ENCODE results near the gene TMEM179. TPM values are rescaled to one million over a fixed set of nuclear protein-coding genes. Genes with fewer than 3 reads are reported as not detected.

TMEM179 gene
- total RNA-seq, 2 donors from 2014 or later = 1.4 to 6.0 TPM

DNA sequence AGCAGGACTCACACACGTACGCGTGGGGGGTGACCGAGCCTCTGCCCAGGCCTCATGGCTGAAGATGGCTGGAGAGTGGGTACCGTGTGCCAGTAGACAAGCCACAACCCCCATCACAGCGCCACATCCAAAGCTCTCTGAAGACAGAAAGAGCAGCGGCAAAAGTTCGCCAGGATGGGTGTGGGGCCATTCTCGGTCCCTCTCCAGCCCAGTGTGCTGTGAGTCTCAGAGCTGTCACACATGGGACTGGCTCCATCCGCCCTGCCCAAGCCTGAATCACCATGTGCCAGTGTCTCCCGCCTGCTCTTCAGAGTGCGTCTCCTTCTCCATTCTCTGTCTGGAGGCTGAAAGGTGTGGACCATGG is 5.7 kb downstream of the TMEM179 start:
- no peak for DNase-seq (ENCODE audit: low spot score)
- 86% methylated on average over 12 of the region's 12 CpGs for WGBS
- Histone ChIP-seq H3K9me3 (no peaks in the 10 kb centered on the region), H3K4me1 (replicated peaks) (no peaks in the 10 kb centered on the region), H3K27ac (no peak overlapping the region), H3K4me3 (no peak overlapping the region), H3K27me3 (replicated peaks; ENCODE audit: insufficient read depth) (peaks cover 13% of the 10 kb centered on the region), H3K36me3 (no peaks in the 10 kb centered on the region)
- intact Hi-C loops (cut with DNase I) = no loop called here
- no peak for TF ChIP-seq POLR2AphosphoS5 (IDR thresholded peaks at IDR 0.05)
- TF ChIP-seq POLR2A (IDR thresholded peaks at IDR 0.05) = no peak
- TF ChIP-seq CTCF (IDR thresholded peaks at IDR 0.05) = no peak

DNA sequence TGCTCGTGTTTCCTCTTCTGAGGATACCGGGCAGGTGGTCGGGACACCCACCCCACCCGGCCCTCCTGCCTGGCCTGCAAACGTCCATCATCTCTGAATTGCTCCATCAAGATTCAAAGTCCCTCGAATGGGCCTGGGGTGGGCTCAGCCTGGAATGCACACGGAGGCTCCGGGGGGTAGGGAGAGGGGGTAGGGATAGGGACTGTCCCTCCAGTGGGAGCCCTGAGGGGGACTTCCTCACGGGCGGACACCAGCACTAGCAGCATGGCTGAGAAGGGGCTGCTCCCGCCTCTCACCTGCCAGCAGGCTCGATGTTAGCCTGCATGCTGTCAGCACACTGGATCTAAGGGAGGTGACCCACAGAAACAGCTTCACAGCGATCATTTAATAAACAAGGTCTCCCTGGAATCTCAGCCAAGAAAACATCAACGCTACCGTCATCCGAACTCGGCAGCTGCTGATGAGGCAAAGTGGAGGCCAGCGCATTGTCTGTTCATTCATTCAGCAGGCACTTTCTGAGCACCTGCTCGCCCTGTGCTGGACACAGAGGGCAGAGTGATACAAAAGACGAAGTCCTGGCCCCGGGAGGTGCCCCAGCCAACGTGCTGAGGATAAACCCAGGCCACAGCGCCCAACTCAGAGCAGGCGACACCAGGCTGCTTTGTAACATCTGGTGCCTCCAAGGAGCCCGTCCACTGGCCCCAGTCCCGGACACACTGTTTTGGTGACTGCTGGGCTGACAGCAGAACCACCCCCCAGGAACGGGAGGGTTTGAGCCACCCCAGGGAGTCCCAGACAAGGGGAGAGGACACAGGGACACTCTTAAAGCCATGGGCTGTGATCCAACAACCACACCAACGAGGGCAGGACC is 6.3 kb downstream of the TMEM179 start:
- Histone ChIP-seq H3K27me3 (replicated peaks; ENCODE audit: insufficient read depth) (peaks cover 7% of the 10 kb centered on the region), H3K27ac (no peak overlapping the region), H3K4me1 (replicated peaks) (no peaks in the 10 kb centered on the region), H3K9me3 (no peaks in the 10 kb centered on the region), H3K36me3 (no peaks in the 10 kb centered on the region), H3K4me3 (no peak overlapping the region)
- intact Hi-C loops (cut with DNase I) = no loop called here
- no peak for TF ChIP-seq CTCF (IDR thresholded peaks at IDR 0.05)
- no peak for TF ChIP-seq POLR2AphosphoS5 (IDR thresholded peaks at IDR 0.05)
- DNase-seq (ENCODE audit: low spot score) = no peak
- 56% methylated on average over 28 of the region's 28 CpGs for WGBS

GRCh38 chr14:104597576-104597975 is 7.0 kb downstream of the TMEM179 start:
- Histone ChIP-seq H3K4me3 (no peak overlapping the region), H3K4me1 (replicated peaks) (no peaks in the 10 kb centered on the region), H3K36me3 (no peaks in the 10 kb centered on the region), H3K27ac (no peak overlapping the region), H3K9me3 (no peaks in the 10 kb centered on the region), H3K27me3 (replicated peaks; ENCODE audit: insufficient read depth) (peaks cover 2% of the 10 kb centered on the region)
- intact Hi-C loops (cut with DNase I) = no loop called here
- no peak for DNase-seq (ENCODE audit: low spot score)
- 84% methylated on average over 11 of the region's 11 CpGs for WGBS
- no peak for TF ChIP-seq POLR2AphosphoS5 (IDR thresholded peaks at IDR 0.05)
- no peak for TF ChIP-seq POLR2A (IDR thresholded peaks at IDR 0.05)
- no peak for TF ChIP-seq CTCF (IDR thresholded peaks at IDR 0.05)

DNA sequence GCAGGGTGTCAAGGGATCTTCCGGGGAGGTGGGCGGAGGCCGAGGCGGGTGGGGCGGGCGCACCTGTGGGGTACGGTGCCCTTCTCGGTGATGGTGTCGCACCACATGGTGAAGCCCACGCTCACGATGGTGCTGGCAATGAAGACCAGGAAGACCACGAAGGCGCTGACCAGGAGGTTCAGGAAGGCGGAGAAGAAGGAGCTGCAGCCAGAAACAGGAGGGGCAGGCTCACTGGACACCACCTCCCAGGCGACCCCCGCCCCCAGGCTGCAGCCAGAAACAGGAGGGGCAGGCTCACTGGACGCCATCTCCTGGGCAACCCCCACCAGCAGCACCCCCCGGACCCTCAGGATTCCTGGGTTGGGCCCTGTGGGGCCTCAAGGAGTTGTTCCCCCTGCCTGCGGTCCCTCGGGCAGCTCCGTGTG is 7.6 kb downstream of the TMEM179 start:
- H3K27ac ChIP-seq = no peak overlapping the region
- no peaks in the 10 kb centered on the region for H3K9me3 ChIP-seq
- H3K36me3 ChIP-seq = no peaks in the 10 kb centered on the region
- no peak for DNase-seq (ENCODE audit: low spot score)
- peaks cover 1% of the 10 kb centered on the region for H3K27me3 ChIP-seq (replicated peaks; ENCODE audit: insufficient read depth)
- intact Hi-C loops (cut with DNase I) = no loop called here
- WGBS = 88% methylated on average over 19 of the region's 21 CpGs
- TF ChIP-seq POLR2A (IDR thresholded peaks at IDR 0.05) (no peak), CTCF (IDR thresholded peaks at IDR 0.05) (no peak), POLR2AphosphoS5 (IDR thresholded peaks at IDR 0.05) (no peak)
- no peak overlapping the region for H3K4me3 ChIP-seq
- H3K4me1 ChIP-seq (replicated peaks) = no peaks in the 10 kb centered on the region

DNA sequence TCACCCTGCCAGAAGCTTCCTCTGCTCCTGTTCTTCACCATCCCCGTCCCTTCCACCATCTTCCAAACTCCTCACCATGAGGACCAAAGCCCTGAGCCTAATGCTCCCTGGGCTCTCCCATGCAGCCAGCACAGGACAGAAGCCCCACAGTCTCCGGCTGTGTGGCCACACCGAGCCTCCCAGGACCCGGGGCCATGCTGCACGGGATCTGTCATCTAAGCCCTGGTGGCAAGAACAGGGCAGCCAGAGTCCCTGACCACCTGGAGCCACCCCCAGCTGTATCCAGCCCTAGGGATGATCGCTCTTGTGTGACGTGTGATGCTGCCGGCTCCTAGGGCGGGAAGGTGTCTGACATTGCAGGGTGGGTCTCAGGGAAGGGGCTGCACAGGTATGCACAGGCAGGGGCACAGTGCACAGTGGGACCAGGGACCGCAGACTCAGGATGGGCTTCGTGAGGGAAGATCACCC is 8.1 kb downstream of the TMEM179 start:
- H3K9me3 ChIP-seq = no peaks in the 10 kb centered on the region
- TF ChIP-seq POLR2A (IDR thresholded peaks at IDR 0.05) (no peak), POLR2AphosphoS5 (IDR thresholded peaks at IDR 0.05) (no peak), CTCF (IDR thresholded peaks at IDR 0.05) (no peak)
- no peak for DNase-seq (ENCODE audit: low spot score)
- no peaks in the 10 kb centered on the region for H3K27me3 ChIP-seq (replicated peaks; ENCODE audit: insufficient read depth)
- intact Hi-C loops (cut with DNase I) = no loop called here
- WGBS = 87% methylated on average over 11 of the region's 11 CpGs
- H3K4me3 ChIP-seq = no peak overlapping the region
- no peak overlapping the region for H3K27ac ChIP-seq
- no peaks in the 10 kb centered on the region for H3K36me3 ChIP-seq
- H3K4me1 ChIP-seq (replicated peaks) = no peaks in the 10 kb centered on the region
